AG04449 (cell line): ENCODE results near the gene UBB.

Source experiments
- CTCF ChIA-PET: fragments of 350-600 bp; formaldehyde crosslinking; extraction: SDS; loops from one replicate; lab custom pipeline; 2021; ENCODE audit warnings: antibody characterized with exemption; lab: Yijun Ruan, JAX
- POLR2A ChIA-PET: fragments of 400-600, 350-600 bp; formaldehyde crosslinking; extraction: SDS; loops from one replicate; lab custom pipeline; 2020; ENCODE audit warnings: antibody characterized with exemption, inconsistent platforms; lab: Yijun Ruan, JAX
- DNase-seq: peaks from one replicate; pipeline ENCODE4 v3.0.0-alpha.2; 2010; ENCODE audit warnings: low read depth, low spot score
- H3K4me3 ChIP-seq: 2 replicates; pipeline ENCODE4 v1.5.1; 2011; ENCODE audit warnings: low read depth, mild to moderate bottlenecking, control low read depth, low read length
- TF ChIP-seq, protein P1 (sequence below): IDR thresholded peaks from one replicate; pipeline ENCODE4 v1.5.1; 2011; ENCODE audit warnings: mild to moderate bottlenecking, moderate library complexity, low read length, control low read depth, inconsistent platforms; ENCODE audit not compliant: insufficient read depth; ENCODE audit errors: missing control alignments

UBB gene

DNA sequence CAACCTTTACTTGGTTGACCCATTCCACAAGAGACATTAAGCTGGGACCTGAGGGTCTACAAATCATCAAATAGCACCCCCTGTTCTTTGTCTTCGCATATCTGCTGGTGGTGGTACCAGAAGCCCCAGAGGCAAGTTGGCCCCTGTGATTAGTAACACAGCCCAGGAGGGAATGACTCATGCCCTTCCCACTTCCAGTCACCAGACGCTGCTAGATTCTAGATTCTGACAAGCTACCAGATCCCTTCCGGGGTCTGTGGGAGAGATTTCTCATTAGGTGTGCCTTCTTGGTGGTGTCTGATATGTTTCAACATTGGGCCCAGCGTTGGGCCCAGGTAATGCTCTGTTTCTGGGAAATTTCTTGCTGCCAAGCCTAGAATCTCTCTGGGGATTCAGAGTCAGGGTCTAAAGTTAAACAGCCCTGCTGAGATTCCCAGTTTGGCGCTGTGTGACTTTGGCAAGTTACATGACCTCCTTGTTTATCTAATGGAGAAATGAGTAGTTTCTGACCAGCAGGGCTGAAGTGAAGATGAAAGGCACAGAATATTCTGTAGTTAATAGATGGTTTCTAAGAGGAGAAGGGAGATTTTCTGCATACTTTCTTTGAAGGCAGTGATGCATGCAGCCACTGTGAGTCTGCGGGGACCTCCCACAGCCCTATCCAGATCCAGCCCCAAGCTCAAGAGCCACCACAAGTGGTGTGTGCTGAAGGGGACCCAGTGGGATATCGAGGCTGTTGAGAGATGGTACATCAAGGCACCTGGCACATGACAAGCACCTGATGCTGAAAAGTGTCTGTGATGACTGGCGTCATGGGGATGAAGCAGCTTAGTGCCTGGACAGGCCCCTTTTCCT is 38.4 kb downstream of the UBB start:
- peak; percentile 38 for DNase-seq
- POLR2A ChIA-PET: interaction anchor here (0.5 to 3.2 kb wide), 7 partner anchors 9 to 976 kb away, joined by 3 to 27 read pairs (median 6); partner anchors contain the start of gene UBB
- CTCF ChIA-PET: interaction anchor here (0.8 to 3.4 kb wide), 5 partner anchors 8 to 55 kb away, joined by 3 to 26 read pairs (median 4); no protein-coding TSS in a partner anchor
- TF ChIP-seq, protein P1, sequence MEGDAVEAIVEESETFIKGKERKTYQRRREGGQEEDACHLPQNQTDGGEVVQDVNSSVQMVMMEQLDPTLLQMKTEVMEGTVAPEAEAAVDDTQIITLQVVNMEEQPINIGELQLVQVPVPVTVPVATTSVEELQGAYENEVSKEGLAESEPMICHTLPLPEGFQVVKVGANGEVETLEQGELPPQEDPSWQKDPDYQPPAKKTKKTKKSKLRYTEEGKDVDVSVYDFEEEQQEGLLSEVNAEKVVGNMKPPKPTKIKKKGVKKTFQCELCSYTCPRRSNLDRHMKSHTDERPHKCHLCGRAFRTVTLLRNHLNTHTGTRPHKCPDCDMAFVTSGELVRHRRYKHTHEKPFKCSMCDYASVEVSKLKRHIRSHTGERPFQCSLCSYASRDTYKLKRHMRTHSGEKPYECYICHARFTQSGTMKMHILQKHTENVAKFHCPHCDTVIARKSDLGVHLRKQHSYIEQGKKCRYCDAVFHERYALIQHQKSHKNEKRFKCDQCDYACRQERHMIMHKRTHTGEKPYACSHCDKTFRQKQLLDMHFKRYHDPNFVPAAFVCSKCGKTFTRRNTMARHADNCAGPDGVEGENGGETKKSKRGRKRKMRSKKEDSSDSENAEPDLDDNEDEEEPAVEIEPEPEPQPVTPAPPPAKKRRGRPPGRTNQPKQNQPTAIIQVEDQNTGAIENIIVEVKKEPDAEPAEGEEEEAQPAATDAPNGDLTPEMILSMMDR: no peak
- H3K4me3 ChIP-seq: peak overlapping the region; percentile 27

- DNase-seq: peak; percentile 41
- TF ChIP-seq, protein P1: no peak
- CTCF ChIA-PET: interaction anchor here (1.0 to 3.4 kb wide), 3 partner anchors 8 to 56 kb away, joined by 4 to 26 read pairs (median 4); no protein-coding TSS in a partner anchor
- POLR2A ChIA-PET: interaction anchor here (0.5 to 3.2 kb wide), 5 partner anchors 13 to 976 kb away, joined by 3 to 27 read pairs (median 6); partner anchors contain the start of gene UBB
- H3K4me3 ChIP-seq: peak overlapping the region; percentile 20; the same call in 1 of the 2 replicates
Observed at GRCh38 chr17:16419929-16420271, 39.0 kb downstream of the UBB start.

- ChIA-PET CTCF (interaction anchor here (1.0 to 1.7 kb wide), 2 partner anchors 16 to 58 kb away, joined by 4 read pairs; no protein-coding TSS in a partner anchor), POLR2A (interaction anchor here (0.6 kb wide), 1 partner anchor 37 kb away, joined by 3 read pairs; no protein-coding TSS in a partner anchor)
- no peak overlapping the region for H3K4me3 ChIP-seq
- TF ChIP-seq, protein P1: no peak
- no peak for DNase-seq
Observed at GRCh38 chr17:16422416-16422815, 41.5 kb downstream of the UBB start.

GRCh38 chr17:16423226-16423872 is 42.5 kb downstream of the UBB start:
- ChIA-PET CTCF (interaction anchor here (1.7 kb wide), 1 partner anchor 15 kb away, joined by 4 read pairs; no protein-coding TSS in a partner anchor), POLR2A (interaction anchor here (0.7 kb wide), 1 partner anchor 43 kb away, joined by 3 read pairs; the partner anchor contains the start of gene UBB)
- no peak for DNase-seq
- H3K4me3 ChIP-seq: no peak overlapping the region
- TF ChIP-seq, protein P1: no peak

DNA sequence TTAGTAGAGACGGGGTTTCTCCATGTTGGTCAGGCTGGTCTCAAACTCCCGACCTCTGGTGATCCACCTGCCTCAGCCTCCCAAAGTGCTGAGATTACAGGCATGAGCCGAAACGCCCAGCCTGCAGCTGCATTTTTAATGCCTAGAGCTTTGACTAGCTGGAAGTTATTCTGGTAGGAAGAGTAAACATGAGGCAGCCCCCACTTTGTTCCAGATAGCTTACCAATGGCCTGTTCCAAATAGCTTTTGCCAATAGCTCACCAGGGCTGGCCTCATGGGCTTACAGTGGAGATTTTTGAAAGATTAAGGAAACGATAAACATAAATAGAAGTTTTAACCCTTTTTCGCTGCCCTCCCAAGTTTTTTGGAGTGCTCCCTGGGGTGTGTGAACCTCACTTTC is 44.3 kb downstream of the UBB start:
- POLR2A ChIA-PET: interaction anchor here (1.1 kb wide), 1 partner anchor 44 kb away, joined by 4 read pairs; the partner anchor contains the start of gene UBB
- TF ChIP-seq, protein P1: no peak
- H3K4me3 ChIP-seq: no peak overlapping the region
- CTCF ChIA-PET: interaction anchor here (1.0 to 3.9 kb wide), 2 partner anchors 8 to 96 kb away, joined by 4 to 34 read pairs; no protein-coding TSS in a partner anchor
- no peak for DNase-seq
